ENCODE data around the gene MYO16.

- TF ChIP-seq CTCF (conservative IDR thresholded peaks at IDR 0.05) (no peak), ZFX (IDR thresholded peaks at IDR 0.05) (no peak)
Measured at GRCh38 chr13:108926862-108927261, 297.5 kb downstream of the MYO16 start.

Data from C4-2B (cell line).